Measurements from ENCODE around the gene MALL.
"Not testable (repeated sequence)": the region's sequence is repeated elsewhere in the genome, so short reads cannot be mapped to it uniquely, and the experiment has no call there.

The MALL gene

DNA sequence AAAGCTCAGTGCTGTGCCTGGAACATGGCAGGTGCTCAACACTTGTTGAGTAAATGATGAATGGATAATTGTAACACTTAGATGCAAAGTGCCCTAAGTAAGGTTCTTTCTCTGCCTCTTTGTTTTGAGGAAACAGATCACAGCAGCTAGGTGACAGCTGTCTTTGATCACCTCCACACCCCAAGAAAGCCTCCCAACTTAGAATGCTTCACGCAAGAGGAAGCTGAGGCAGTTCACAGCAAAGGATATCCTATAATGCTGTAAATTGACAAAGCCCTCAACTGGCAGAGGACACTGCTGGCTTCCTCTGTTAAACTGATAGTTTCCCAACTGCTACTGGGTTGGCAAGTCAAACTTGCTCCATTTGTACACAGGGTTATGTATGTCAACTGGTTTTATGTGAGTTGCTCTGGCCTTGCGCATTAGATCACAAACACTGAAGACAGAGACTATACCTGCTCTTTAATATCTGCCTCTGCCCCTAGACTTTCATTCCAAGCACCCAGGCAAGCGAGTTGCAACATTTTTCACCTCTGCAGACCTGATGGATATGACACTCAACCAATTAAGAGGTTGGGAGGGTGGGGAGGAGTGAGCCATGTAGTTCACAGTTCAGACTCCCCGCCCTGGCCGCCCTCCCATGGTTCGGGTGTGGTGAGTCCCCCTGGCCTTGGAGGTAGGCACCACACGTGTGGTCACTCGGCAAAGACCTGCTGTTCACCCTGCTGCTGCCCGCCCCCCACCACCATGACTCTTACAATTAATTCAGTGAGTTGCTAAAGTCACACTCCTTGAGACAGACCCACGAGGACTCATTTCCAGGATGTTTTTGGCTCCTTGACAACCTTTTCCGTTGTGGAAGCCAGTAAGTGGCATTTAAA, 4.8 kb upstream of the MALL start:
- no peak for DNase-seq

GRCh38 chr2:110116033-110116710, 550 bp upstream of the MALL start:
- no peak for DNase-seq

- DNase-seq: no peak
These were observed 779 bp downstream of the MALL start for GRCh38 chr2:110114831-110115255.

- no peak for DNase-seq
These were observed 1.5 kb downstream of the MALL start for GRCh38 chr2:110113961-110114591.

DNA sequence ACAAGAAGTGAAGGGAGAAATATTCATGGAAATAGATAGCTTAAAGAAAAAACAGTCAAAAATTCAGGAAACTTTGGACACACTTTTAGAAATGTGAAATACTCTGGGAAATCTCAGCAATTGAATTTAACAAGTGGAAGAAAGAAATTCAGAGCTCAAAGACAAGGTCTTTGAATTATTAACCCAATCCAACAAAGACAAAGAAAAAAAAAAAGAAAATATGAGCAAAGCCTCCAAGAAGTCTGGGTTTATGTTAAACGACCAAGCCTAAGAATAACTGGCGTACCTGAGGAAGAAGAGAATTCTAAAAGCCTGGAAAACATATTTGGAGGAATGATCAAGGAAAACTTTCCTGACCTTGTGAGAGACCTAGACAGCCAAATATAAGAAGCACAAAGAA, 7.3 kb downstream of the MALL start:
- not testable (repeated sequence) for DNase-seq

DNA sequence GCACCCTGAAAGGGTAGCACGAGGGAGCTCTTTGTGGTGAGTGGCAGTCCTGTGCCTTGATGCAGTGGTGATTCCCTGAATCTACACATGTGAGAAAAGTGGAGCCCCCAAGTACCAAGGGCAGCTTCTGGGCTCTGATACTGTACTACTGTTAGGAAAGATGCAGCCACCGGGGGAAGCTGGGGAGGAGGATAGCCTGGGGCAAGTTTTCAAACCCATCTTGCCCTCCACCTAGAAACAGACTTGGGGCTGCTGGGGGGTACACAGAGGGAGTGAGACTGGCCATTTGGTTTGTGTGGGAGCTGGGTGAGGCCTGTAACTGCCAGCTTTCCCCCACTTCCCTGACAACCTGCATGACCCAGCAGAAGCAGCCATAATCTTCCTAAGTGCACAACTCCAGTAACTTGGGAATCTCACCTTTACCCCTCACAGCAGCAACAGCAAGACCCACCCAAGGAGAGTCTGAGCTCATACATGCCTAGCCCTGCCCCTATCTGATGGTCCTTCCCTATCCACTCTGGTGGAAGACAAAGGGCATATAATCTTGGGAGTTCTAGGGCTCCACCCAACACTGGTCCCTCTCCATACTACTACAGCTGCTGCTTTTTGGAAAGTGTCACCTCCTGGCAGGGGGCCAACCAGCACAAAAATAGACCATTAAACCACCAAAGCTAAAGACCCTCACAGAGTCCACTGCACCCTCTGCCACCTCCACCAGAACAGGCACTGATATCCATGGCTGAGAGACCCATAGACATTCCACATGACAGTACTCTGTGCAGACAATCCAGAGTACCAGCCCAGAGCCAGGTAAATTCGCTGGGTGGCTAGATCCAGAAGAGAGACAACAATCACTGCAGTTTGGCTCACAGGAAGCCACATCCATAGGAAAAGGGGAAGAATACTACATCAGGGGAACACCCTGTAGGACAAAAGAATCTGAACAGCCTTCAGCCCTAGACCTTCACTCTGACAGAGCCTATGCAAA, 8.2 kb downstream of the MALL start:
- no peak for DNase-seq

DNA sequence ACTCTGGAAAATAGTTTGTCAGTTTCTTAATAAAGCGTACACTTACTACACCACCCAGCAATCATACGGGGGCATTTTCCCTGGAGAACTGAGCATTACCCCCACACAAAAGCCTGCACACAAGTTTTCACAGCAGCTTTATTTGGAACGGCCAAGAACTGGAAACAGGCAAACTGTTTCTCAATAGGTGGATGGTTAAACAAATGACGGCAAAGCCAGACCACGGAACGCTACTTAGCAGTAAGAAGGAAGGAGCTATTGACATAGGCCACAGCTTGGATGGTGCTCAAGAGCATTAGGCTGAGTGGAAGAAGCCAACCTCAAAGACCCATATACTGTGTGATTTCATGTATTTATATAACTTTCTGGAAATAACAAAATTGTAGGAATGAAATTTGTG, 9.0 kb downstream of the MALL start:
- no peak for DNase-seq

GRCh38 chr2:110105608-110106467, 9.8 kb downstream of the MALL start:
- no peak for DNase-seq

DNA sequence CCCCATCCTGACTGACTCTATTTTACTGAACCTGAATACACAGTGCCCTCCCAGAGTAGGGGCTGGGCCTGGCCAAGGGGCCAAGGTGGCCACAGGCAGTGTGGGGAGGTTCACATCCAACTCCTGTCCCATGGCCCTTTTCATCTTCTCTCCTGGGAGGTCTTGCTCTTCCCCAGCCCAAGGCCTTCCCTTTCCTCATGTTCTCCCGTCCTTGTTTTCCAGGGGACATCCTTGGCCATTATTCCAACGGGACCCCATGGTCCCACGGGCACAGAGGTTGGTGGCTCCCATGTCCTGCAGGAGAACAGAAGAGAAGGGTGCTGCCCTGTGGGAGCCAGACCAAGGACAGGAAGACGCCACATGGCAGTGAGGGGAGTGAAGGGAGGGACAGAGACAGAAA, 10.4 kb downstream of the MALL start:
- DNase-seq: no peak

GRCh38 chr2:110104025-110104771, 11.4 kb downstream of the MALL start:
- no peak for DNase-seq

DNA sequence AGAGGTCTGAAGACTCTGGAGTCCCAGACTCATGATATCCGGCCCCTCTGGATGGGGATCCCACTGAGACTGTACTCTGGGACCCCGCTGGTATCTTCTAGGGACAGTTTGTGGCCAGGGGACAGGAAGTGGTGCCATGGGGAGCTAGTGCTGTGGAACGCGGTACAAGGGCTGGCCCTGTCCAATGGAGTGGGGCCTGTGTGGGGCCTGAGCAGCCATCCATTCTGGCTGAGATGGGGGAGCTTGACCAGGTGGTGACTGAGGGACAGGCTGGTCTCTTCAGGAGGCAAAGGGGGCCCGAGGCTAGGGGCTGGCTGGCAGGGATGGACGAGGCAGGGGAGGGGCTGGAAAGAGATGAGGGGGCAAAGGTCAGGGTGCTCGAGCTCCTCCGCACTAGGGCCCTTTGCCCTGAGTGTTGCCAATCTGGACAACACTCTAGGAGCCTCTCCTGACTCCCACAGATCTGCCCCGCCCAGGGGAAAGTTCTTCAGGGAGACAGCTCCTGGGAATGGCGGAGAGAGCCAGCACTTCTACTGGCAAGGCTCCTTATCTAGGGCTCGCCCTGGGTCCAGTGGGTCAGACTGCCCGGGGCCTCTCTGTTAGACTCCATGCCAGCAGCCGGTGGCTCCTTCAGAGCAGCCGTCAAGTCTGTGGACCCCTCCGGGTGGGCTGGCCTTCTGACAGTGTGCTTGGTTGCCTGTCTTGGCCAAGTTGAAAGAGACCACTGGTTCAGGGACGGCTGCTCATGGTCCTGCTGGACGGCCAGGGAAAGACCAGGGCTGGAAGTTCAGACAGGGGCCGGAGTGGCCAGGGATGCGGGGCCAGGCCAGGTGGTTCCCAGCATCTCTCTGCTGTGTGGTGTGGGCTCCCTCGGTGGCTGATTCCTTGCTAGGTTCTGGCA, 12.3 kb downstream of the MALL start:
- DNase-seq: no peak

DNA sequence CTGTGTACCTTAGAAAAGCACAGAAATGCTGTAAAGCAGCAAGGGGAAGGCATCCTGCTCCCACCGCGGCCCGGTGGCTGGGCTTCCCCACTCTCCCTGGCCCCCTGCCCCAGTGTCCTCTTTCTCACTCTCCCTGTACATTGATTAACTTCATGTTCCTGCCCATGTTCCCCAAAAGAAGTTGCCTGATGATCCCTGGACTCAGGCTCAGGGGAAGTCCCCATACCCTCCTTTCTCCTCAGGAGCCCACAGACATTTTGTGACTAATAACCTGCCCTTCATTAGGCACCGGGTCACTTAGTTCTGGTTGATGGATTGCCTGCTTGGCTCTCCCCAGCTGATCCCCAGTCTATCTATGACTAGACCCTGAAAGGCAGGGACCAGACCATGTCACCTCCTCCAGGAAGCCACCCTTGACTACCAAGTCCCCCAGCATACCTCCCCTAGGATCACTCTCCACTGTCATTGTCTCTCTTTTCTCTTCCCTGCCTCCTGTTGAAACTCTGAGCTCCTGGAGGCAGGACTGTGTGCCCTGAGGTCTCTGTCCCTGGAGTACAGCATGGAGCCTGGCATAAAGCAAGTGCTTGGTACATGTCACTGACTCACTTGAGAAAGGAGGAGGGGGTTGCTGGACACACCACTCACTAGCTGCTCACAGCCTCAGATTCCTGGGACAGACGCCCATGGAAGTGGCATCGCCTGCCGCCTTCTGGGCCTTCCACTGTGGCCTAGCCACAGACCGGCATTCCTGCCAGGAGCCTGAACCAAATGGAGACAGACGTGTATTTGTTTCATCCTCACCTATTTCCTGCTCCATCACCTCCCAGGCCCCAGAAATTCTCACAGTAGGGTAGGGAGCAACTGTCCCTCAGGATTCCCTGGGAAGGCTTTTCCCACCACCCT, 13.5 kb downstream of the MALL start:
- DNase-seq: no peak

- no peak for DNase-seq
These were observed 14.3 kb downstream of the MALL start for GRCh38 chr2:110101280-110101844.

DNA sequence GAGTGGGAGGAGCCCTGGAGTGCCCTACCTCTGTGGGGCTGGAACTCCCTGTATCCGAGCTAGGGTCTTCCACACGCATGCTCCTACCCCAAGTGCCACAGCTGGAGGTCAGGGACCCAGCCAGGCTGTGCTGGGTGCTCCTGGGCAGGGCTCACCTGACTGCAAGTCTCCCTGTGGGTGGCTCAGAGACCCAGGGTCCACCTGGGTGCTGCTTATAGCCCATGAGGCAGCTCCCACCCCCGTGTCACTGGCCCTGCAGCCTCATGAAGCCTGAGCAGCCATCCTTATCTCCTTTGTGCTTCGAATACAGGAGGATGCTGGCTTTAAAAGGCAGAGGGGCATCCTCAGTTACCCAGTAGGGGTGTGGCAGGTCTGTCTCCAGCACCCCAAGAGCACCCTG, 14.7 kb downstream of the MALL start:
- DNase-seq: not testable (repeated sequence)

- no peak for DNase-seq
These were observed 15.1 kb downstream of the MALL start for GRCh38 chr2:110100480-110100879.

DNA sequence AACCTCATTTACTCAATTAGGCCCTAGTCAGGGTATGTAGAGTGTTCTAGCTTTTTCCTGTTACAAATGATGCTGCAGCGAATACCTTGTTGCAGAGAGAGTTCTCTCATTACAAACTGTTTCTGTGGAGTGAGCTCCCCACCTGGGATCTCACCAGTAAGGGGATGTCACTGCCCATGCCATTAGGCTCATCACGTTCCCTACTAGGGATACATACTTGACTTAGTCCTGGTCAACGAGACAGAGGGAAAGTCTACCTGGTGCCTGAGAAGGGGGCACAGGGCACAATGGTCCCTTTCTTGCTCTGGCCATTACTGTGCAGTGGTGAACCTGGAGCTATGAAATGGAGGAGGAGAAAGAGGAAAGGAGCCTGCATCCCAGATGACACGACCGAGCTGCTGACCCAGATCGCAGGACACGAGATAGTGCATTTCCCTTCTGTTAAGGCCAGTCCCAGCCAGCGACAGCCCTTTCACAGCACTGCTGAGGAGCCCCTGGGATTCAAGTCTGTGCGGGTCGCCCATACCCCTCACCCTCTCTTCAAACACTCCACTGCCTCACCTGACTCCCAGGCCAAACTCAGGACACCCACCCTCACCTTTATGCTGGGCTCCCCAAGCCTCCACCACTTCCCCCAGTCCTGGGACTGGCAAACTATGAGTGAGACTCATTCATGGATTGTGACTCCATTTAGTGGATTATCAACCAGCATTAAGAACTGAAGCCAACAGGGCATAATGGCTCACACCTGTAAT, 16.0 kb downstream of the MALL start:
- no peak for DNase-seq

- no peak for DNase-seq
These were observed 16.6 kb downstream of the MALL start for GRCh38 chr2:110099038-110099425.
